GM18858 (cell line): ENCODE data around the gene EHMT1.
"Not testable (repeated sequence)": the region's sequence is repeated elsewhere in the genome, so short reads cannot be mapped to it uniquely, and the experiment has no call there.

Source experiments
- ATAC-seq: cut with Tn5 transposase; IDR thresholded peaks from one replicate; pipeline ENCODE4 v1.9.1; 2021; ENCODE audit not compliant: unreplicated experiment

Gene EHMT1

DNA sequence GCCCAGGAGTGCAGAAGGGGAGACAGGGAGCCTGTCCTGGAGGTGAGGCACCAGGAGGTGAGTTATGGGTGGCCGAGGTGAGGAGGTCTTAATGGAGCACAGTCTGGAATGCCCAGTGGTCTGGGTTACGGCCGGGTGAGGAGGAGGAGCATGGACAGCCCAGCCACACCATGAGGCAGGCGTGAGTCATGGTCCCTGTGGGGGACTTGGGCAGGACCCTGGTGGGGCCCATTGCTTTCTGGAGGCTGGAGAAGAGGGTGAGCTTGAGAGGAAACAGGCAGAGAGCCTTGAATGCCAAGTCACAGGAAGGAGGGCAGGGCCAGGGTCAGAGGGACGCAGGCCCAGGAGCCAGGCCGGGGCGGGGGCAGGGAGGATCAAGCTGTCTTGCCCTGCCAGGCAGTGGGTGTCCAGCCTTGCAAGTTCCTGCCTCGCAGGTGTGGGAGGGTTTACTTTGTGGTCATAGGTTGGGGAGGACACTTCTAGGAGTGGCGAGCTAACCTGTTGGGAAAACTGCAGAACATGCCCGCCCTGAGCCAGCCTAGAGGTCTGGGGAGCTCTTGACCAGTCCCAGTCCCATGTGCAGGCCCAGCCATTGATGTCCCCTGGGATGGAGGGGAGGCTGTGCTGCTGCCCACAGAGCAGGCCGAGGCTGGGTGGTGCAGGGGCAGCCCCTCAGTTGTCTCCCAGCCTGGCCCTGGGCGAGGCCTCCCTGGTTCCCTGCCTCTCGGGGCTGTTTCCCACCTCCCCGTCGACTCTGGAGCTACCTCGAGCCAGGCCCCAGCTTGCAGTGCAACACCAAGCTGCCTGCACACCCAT is 261.6 kb downstream of the EHMT1 start:
- ATAC-seq, result no peak

DNA sequence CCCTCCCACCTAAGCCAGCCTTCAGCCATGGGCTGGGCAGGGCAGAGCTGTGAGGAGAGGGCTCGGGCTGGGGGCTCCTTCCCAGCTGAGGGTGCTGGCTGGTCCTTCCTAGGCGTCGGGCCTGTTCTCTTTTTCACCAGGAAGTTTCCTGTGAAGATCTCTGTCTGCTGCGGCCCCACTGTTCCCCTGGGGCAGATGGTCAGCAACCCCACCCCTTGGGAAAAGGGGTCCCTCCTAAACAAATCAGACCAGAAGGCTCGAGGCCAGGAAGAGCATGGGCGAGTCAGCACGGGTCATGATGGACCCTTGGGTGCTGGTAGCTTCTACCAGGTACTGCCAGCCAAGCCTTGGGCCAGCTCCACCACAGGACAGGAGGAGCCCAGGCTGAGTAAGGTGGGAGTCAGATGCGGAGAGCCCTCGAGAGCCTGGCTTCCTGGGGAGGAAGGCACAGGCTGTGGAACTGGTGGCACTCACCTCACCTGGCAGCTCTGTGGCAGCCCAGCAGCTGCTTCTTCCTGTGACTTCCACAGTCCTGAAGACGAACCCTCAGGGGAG is 262.2 kb downstream of the EHMT1 start:
- ATAC-seq, result no peak

DNA sequence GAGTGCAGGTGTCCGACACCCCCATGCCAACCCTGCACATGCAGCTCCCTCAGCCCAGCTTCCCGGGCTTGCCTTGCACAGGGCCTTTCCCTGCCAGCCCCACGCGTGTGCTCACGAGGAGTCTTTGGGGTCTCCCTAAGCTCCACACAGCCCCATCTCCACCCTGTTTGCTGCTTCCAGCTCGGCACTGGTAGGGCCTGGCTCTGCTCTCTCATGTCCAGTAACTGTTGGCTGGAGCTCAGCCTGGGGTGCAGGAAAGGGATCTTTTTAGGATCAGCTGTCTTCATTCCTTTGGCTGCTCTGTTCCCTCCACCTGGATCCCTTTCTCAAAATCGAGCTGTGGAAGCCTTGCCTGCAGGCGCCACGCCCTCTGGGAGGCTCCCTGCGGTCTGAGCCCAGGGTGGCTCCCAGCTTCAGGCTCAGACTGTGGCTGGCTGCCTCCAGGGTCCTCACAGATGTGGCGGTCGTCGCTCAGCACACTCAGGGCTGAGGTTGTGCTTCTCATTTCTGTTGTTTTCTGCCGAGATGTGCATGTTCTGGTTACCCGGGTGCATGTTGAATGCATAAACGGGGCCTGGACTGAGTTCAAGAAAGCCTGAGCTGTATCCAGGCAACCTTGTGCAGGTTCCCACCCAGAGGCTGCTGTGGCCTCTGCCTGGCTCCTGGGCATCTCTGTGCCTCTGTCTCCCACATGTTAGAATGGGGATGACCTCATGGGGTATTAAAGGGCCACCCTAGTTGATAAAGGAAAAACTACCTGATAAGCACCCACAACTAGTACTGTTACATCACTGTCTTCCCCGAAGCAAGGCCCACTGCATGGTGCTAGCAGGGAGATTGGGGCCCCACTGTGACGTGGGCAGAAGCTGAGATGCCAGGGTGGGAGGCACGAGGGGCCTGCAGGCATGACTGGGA is 263.0 kb downstream of the EHMT1 start:
- ATAC-seq, result no peak

DNA sequence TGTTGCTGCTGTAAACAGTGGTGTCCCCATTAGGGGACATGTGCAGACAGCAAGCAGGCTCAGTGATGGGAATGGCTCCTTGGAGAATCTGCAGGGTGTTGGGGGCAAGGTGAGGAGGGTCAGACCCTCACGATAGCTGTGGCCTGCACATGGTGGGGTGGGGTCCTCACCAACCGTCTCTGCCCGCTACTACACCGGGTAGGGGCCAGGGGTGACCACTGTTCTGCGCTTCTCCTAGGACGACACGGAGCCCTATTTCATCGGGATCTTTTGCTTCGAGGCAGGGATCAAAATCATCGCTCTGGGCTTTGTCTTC is 263.7 kb downstream of the EHMT1 start:
- ATAC-seq, result no peak

DNA sequence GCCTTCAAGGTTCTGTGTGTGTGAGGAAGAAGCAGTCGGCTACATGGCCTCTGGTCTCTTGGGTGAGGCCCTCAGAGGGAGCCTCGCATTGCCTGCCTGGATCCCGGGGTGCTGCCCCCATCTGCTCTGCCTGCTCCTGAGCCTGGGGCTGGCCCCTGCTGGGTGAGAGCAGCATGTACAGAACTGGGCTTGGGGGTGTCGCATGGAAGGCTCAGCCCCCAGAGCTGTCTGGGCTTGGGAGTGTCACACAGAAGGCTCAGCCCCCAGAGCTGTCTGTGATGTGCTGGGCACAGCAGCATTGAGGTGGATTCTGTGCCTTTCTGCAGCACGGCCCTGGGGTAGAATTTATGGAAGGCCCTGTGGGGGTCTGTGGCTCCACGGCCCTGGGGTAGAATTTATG is 265.2 kb downstream of the EHMT1 start:
- not testable (repeated sequence) for ATAC-seq

DNA sequence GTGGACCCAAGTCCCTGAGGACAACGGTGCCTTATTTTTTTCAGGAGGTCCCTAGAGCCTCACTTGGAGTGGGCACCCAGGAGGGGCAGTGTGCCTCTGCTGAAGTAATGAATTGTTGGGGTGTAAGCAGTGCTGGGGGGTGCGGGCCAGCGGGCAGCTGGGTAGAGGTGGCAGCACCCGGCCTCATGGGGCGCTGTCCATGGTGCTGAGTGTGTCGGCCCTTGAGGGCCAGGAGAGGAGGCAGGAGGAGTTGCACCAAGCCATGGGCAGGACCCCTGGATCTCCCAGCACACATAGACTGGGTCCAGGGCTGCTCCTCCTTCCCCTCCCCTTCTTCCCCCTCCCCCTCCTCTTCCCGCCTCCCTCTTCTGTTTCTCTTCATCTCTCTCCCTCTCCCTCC is 265.7 kb downstream of the EHMT1 start:
- ATAC-seq, result not testable (repeated sequence)

DNA sequence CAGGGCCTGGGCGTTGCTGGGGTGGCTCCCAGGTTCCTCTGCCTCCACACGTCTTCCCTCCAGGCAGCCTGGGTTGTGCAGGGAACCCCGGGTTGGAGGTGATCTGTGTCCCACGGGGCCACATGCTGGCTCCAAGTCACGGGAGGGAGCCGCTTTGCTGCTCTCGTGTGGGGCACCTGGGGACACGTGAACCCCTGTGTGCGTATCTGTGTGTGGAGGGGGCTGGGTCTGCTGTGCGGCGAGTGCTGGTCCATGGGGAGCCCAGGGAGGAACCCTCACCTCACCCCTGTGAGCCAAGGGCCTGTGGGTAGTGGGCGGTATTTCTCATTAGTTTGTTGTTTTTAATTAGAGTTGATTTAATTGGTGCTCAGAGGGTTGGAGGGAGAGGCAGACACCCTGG is 266.3 kb downstream of the EHMT1 start:
- not testable (repeated sequence) for ATAC-seq
